C4-2B (cell line): ENCODE measurements around the gene VGLL4.

Experiments
- ZFX ChIP-seq: fragments of 450-650 bp; IDR thresholded peaks from 2 replicates; pipeline ENCODE4 v1.6.1; 2017
- TF ChIP-seq, protein P1 (sequence below): fragments of 450-650 bp; conservative IDR thresholded peaks from 2 replicates; pipeline ENCODE4 v1.5.1; 2017; ENCODE audit warnings: mild to moderate bottlenecking

DNA sequence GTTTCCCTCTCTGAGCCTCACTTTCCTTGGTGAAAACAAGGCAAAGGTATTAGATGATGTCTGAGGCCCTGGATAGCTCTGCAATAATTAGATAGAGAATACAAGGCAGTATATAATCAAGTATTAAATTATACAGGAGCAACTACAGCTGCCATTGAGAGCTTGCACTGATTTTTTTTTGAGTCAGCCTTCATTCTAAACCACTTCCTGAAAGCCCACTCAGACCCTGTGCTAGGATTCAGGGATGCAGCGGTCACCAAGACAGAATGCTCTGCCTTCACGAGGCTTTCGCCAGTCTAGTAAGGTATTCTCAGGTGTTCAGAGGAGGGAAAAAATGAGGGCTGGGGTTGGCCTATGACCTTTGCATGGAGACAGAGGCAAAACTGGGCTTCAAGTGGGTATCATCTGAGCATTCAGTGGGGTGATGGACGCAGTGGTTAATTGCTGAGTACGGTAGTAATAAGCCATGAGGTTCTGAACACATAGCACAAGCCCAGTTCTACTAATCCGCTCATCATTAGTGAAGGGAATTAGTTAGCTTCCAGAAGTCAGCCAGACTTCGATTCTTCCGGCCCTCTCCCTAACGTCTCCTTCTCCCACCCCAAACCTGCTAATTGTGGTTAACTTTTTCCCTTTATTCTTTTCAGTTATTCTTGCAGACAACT lies 3.6 kb downstream of the VGLL4 start:
- TF ChIP-seq, protein P1, sequence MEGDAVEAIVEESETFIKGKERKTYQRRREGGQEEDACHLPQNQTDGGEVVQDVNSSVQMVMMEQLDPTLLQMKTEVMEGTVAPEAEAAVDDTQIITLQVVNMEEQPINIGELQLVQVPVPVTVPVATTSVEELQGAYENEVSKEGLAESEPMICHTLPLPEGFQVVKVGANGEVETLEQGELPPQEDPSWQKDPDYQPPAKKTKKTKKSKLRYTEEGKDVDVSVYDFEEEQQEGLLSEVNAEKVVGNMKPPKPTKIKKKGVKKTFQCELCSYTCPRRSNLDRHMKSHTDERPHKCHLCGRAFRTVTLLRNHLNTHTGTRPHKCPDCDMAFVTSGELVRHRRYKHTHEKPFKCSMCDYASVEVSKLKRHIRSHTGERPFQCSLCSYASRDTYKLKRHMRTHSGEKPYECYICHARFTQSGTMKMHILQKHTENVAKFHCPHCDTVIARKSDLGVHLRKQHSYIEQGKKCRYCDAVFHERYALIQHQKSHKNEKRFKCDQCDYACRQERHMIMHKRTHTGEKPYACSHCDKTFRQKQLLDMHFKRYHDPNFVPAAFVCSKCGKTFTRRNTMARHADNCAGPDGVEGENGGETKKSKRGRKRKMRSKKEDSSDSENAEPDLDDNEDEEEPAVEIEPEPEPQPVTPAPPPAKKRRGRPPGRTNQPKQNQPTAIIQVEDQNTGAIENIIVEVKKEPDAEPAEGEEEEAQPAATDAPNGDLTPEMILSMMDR, result no peak
- no peak for TF ChIP-seq ZFX
